H9 (cell line): Measurements from ENCODE around the gene WT1. TPM values are rescaled to one million over a fixed set of nuclear protein-coding genes. Genes with fewer than 3 reads are reported as not detected.

Experiments used
- DNase-seq: peaks from one replicate; pipeline ENCODE4 v3.0.0-alpha.2; 2017
- H2AFZ ChIP-seq: one replicate; pipeline ENCODE4 v1.6.1; 2013; ENCODE audit warnings: mild to moderate bottlenecking, low read length, control low read depth, moderate library complexity
- H2AK5ac ChIP-seq: 2 replicates; pipeline ENCODE4 v1.6.1; 2013; ENCODE audit warnings: low read length, control low read depth, mixed read lengths; ENCODE audit not compliant: insufficient read length
- H2BK120ac ChIP-seq: one replicate; pipeline ENCODE4 v1.6.1; 2013; ENCODE audit warnings: low read depth, mild to moderate bottlenecking, low read length, control low read depth, inconsistent platforms; ENCODE audit not compliant: poor library complexity, severe bottlenecking
- H2BK12ac ChIP-seq: 2 replicates; pipeline ENCODE4 v1.6.1; 2013; ENCODE audit warnings: low read length, control low read depth, mixed read lengths, low read depth; ENCODE audit not compliant: insufficient read length
- H2BK15ac ChIP-seq: 2 replicates; pipeline ENCODE4 v1.6.1; 2013; ENCODE audit warnings: low read depth, low read length, control low read depth
- H2BK20ac ChIP-seq: one replicate; pipeline ENCODE4 v1.6.1; 2013; ENCODE audit warnings: low read depth, mild to moderate bottlenecking, low read length, control low read depth, inconsistent platforms; ENCODE audit not compliant: poor library complexity, severe bottlenecking
- H2BK5ac ChIP-seq: 2 replicates; pipeline ENCODE4 v1.6.1; 2013; ENCODE audit warnings: low read length, control low read depth, mixed read lengths; ENCODE audit not compliant: insufficient read length
- H3K14ac ChIP-seq: 2 replicates; pipeline ENCODE4 v1.6.1; 2013; ENCODE audit warnings: low read length, control low read depth; ENCODE audit not compliant: insufficient read depth
- H3K18ac ChIP-seq: 2 replicates; pipeline ENCODE4 v1.6.1; 2013; ENCODE audit warnings: low read depth, mild to moderate bottlenecking, mixed read lengths, low read length, control low read depth; ENCODE audit not compliant: insufficient read length
- H3K23ac ChIP-seq: 2 replicates; pipeline ENCODE4 v1.6.1; 2013; ENCODE audit warnings: low read length, control low read depth, mixed read lengths, low read depth; ENCODE audit not compliant: insufficient read length
- H3K23me2 ChIP-seq: 2 replicates; pipeline ENCODE4 v1.6.1; 2013; ENCODE audit warnings: low read depth, mild to moderate bottlenecking, mixed read lengths, low read length, control low read depth; ENCODE audit not compliant: insufficient read length, poor library complexity, severe bottlenecking
- H3K27ac ChIP-seq: 2 replicates; pipeline ENCODE4 v1.5.1; 2013; ENCODE audit warnings: low read length, control low read depth, mixed read lengths, low read depth; ENCODE audit not compliant: insufficient read length
- H3K27me3 ChIP-seq: 2 replicates; pipeline ENCODE4 v1.6.1; 2013; ENCODE audit warnings: low read length, control low read depth, inconsistent platforms; ENCODE audit not compliant: insufficient read depth
- H3K4ac ChIP-seq: 2 replicates; pipeline ENCODE4 v1.6.1; 2013; ENCODE audit warnings: low read depth, mild to moderate bottlenecking, control low read depth, inconsistent platforms, low read length, moderate library complexity
- H3K4me1 ChIP-seq: 2 replicates; pipeline ENCODE4 v1.6.1; 2013; ENCODE audit warnings: low read length, control low read depth, inconsistent platforms; ENCODE audit not compliant: insufficient read depth
- H3K4me2 ChIP-seq: 2 replicates; pipeline ENCODE4 v1.6.1; 2013; ENCODE audit warnings: low read length, control low read depth, mixed read lengths; ENCODE audit not compliant: insufficient read length, insufficient read depth
- H3K56ac ChIP-seq: 2 replicates; pipeline ENCODE4 v1.6.1; 2013; ENCODE audit warnings: low read depth, mild to moderate bottlenecking, mixed read lengths, low read length, control low read depth; ENCODE audit not compliant: insufficient read length
- H3K79me1 ChIP-seq: 2 replicates; pipeline ENCODE4 v1.6.1; 2013; ENCODE audit warnings: low read depth, mild to moderate bottlenecking, moderate library complexity, low read length, control low read depth, inconsistent platforms; ENCODE audit not compliant: insufficient read depth, poor library complexity, severe bottlenecking
- H3K79me2 ChIP-seq: 2 replicates; pipeline ENCODE4 v1.6.1; 2013; ENCODE audit warnings: low read length, control low read depth, inconsistent platforms; ENCODE audit not compliant: insufficient read depth
- H3K9ac ChIP-seq: 2 replicates; pipeline ENCODE4 v1.6.1; 2013; ENCODE audit warnings: low read length, control low read depth, mixed read lengths; ENCODE audit not compliant: insufficient read length; ENCODE audit errors: extremely low read depth
- H3K9me3 ChIP-seq: one replicate; pipeline ENCODE4 v1.6.1; 2013; ENCODE audit warnings: low read depth, low read length, inconsistent platforms; ENCODE audit not compliant: control insufficient read depth
- H3T11ph ChIP-seq: one replicate; pipeline ENCODE4 v1.6.1; 2013; ENCODE audit warnings: mild to moderate bottlenecking, low read length, control low read depth, inconsistent platforms
- H4K20me1 ChIP-seq: one replicate; pipeline ENCODE4 v1.6.1; 2013; ENCODE audit not compliant: control insufficient read depth, insufficient read length, insufficient read depth
- H4K5ac ChIP-seq: 2 replicates; pipeline ENCODE4 v1.6.1; 2013; ENCODE audit warnings: low read depth, mild to moderate bottlenecking, mixed read lengths, low read length, control low read depth; ENCODE audit not compliant: insufficient read length
- H4K8ac ChIP-seq: replicated peaks from 2 replicates; pipeline ENCODE4 v1.6.1; 2013; ENCODE audit warnings: low read length, control low read depth, mixed read lengths, low read depth; ENCODE audit not compliant: insufficient read length
- H4K91ac ChIP-seq: 2 replicates; pipeline ENCODE4 v1.6.1; 2013; ENCODE audit warnings: low read depth, mild to moderate bottlenecking, moderate library complexity, mixed read lengths, low read length, control low read depth; ENCODE audit not compliant: insufficient read length
- H3K27ac Mint-ChIP-seq, 3 experiments: 2 replicates in 2 of 3; 3 replicates in 1 of 3; pipeline ENCODE4 v1.8.0; 2020 to 2021; ENCODE audit warnings: mixed read lengths in 3 of 3, mild to moderate bottlenecking in 1 of 3, moderate library complexity in 1 of 3
- H3K27me3 Mint-ChIP-seq: 2 replicates; pipeline ENCODE4 v1.8.0; 2021; ENCODE audit warnings: low read depth, mild to moderate bottlenecking, moderate library complexity, mixed read lengths
- H3K36me3 Mint-ChIP-seq, 3 experiments: 2 replicates in 2 of 3; 3 replicates in 1 of 3; pipeline ENCODE4 v1.8.0; 2020 to 2021; ENCODE audit warnings: low read depth in 3 of 3, mixed read lengths in 3 of 3; ENCODE audit not compliant: insufficient read depth in 1 of 3
- H3K4me1 Mint-ChIP-seq, 2 experiments: 2 replicates each; pipeline ENCODE4 v1.8.0; 2020; ENCODE audit warnings: mixed read lengths in 2 of 2
- H3K4me3 Mint-ChIP-seq, 2 experiments: 2 replicates in 1 of 2; 3 replicates in 1 of 2; pipeline ENCODE4 v1.8.0; 2020 to 2021; ENCODE audit warnings: mild to moderate bottlenecking in 2 of 2, mixed read lengths in 2 of 2, moderate library complexity in 1 of 2
- H3K9me3 Mint-ChIP-seq, 2 experiments: 2 replicates in 1 of 2; 3 replicates in 1 of 2; pipeline ENCODE4 v1.8.0; 2020; ENCODE audit warnings: mild to moderate bottlenecking in 2 of 2, mixed read lengths in 2 of 2, moderate library complexity in 1 of 2
- WGBS: extraction: QIAGEN DNeasy Blood & Tissue Kit; methylation state at CpG from one replicate; pipeline ENCODE4 v1.1.7; 2013; ENCODE audit warnings: missing lambda C conversion rate, low lambda C conversion rate, mixed read lengths; ENCODE audit not compliant: insufficient read length; ENCODE audit errors: extremely low coverage; 5-methylcytosine and 5-hydroxymethylcytosine counted together
- total RNA-seq: library from RNA; stranded (reverse); gene quantifications from 2 replicates; pipeline ENCODE4 v1.2.1, GENCODE V29; 2021
- TF ChIP-seq, protein P1 (sequence below): fragments of 200-600 bp; sonication (generic); conservative IDR thresholded peaks from 3 replicates; pipeline ENCODE4 v1.8.0; 2021; ENCODE audit warnings: antibody characterized with exemption, mild to moderate bottlenecking

Gene WT1
- total RNA-seq, 1 experiment from 2014 or later, result 0.20 TPM

DNA sequence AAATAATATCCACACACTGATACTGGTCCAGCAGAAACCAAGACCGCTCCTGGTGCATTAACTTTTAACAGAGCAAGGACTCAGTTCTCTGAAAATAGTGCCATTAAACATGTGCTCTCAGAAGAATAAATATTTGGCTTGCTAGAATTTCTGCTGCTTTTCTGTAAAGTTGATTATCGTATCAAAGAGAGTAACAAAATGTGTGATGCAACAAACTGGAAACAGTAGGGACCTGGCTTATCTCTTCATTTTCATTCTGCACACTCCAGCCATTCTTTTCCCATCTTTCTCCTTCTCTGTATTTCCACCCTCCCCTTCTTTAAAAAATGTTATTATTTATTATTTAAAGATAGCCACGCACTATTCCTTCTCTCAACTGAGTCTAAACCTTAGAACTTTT, 43.9 kb downstream of the WT1 start:
- Mint-ChIP-seq H3K4me3 (no peak overlapping the region), H3K9me3 (no peaks in the 10 kb centered on the region), H3K27ac (no peak overlapping the region)

More for the DNA sequence above, 43.9 kb downstream of the WT1 start:
- no peak overlapping the region for H3K4ac ChIP-seq
- no peak overlapping the region for H3K23ac ChIP-seq
- no peak overlapping the region for H2BK20ac ChIP-seq
- H3K9ac ChIP-seq, result no peak overlapping the region
- H2AFZ ChIP-seq, result no peak overlapping the region
- no peaks in the 10 kb centered on the region for H3K9me3 ChIP-seq
- no peaks in the 10 kb centered on the region for H4K20me1 ChIP-seq
- Mint-ChIP-seq H3K4me1 (peaks cover 6 to 8% of the 10 kb centered on the region in 2 experiments; a peak in 3 of 4 replicates), H3K27me3 (peaks cover 13% of the 10 kb centered on the region), H3K36me3 (no peaks in the 10 kb centered on the region)
- H3K4me2 ChIP-seq, result no peak overlapping the region
- H3K23me2 ChIP-seq, result no peaks in the 10 kb centered on the region
- no peak overlapping the region for H3K18ac ChIP-seq
- no peaks in the 10 kb centered on the region for H3K27me3 ChIP-seq
- H2BK5ac ChIP-seq, result no peak overlapping the region
- no peaks in the 10 kb centered on the region for H3K79me1 ChIP-seq
- H3K79me2 ChIP-seq, result no peaks in the 10 kb centered on the region
- no peaks in the 10 kb centered on the region for H3K4me1 ChIP-seq
- H2BK15ac ChIP-seq, result no peak overlapping the region
- WGBS, result no CpG with 5 or more reads among the region's 3 CpGs
- H3K14ac ChIP-seq, result no peak overlapping the region
- H4K8ac ChIP-seq, result no peak overlapping the region
- no peak overlapping the region for H3K56ac ChIP-seq
- TF ChIP-seq, protein P1, sequence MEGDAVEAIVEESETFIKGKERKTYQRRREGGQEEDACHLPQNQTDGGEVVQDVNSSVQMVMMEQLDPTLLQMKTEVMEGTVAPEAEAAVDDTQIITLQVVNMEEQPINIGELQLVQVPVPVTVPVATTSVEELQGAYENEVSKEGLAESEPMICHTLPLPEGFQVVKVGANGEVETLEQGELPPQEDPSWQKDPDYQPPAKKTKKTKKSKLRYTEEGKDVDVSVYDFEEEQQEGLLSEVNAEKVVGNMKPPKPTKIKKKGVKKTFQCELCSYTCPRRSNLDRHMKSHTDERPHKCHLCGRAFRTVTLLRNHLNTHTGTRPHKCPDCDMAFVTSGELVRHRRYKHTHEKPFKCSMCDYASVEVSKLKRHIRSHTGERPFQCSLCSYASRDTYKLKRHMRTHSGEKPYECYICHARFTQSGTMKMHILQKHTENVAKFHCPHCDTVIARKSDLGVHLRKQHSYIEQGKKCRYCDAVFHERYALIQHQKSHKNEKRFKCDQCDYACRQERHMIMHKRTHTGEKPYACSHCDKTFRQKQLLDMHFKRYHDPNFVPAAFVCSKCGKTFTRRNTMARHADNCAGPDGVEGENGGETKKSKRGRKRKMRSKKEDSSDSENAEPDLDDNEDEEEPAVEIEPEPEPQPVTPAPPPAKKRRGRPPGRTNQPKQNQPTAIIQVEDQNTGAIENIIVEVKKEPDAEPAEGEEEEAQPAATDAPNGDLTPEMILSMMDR, result no peak
- H2AK5ac ChIP-seq, result no peak overlapping the region
- H2BK12ac ChIP-seq, result no peak overlapping the region
- no peak overlapping the region for H4K91ac ChIP-seq
- no peak overlapping the region for H3T11ph ChIP-seq
- H2BK120ac ChIP-seq, result no peak overlapping the region
- no peak overlapping the region for H3K27ac ChIP-seq
- no peak for DNase-seq
- no peak overlapping the region for H4K5ac ChIP-seq
